Naive B cell (primary cell): ENCODE data around the gene DYNLRB1. TPM values are rescaled to one million over a fixed set of nuclear protein-coding genes. Genes with fewer than 3 reads are reported as not detected.
"Not testable (repeated sequence)": the region's sequence is repeated elsewhere in the genome, so short reads cannot be mapped to it uniquely, and the experiment has no call there.

ENCODE experiments used
- ATAC-seq, 2 donors: fragments of 150-1000 bp; cut with Tn5 transposase; 2 replicates each; pipeline ENCODE4 v1.10.0; 2021; ENCODE audit warnings: low read depth in 2 of 2, mild to moderate bottlenecking in 2 of 2, moderate library complexity in 2 of 2
- DNase-seq: peaks from one replicate; pipeline ENCODE4 v3.0.0; 2022
- H3K27ac Mint-ChIP-seq, 6 donors: one replicate each; pipeline ENCODE4 v1.8.0; 2020 to 2022; ENCODE audit warnings: mild to moderate bottlenecking in 6 of 6, mixed read lengths in 6 of 6, moderate library complexity in 5 of 6, inconsistent platforms in 2 of 6
- H3K27me3 Mint-ChIP-seq, 3 donors: one replicate each; pipeline ENCODE4 v1.8.0; 2021 to 2022; ENCODE audit warnings: mixed read lengths in 3 of 3, mild to moderate bottlenecking in 1 of 3
- H3K36me3 Mint-ChIP-seq, 2 donors: one replicate each; pipeline ENCODE4 v1.8.0; 2020 to 2022; ENCODE audit warnings: mixed read lengths in 2 of 2, inconsistent platforms in 1 of 2, mild to moderate bottlenecking in 1 of 2
- H3K4me1 Mint-ChIP-seq, 3 donors: one replicate each; pipeline ENCODE4 v1.8.0; 2020 to 2022; ENCODE audit warnings: mixed read lengths in 3 of 3, inconsistent platforms in 1 of 3, mild to moderate bottlenecking in 1 of 3, moderate library complexity in 1 of 3
- H3K4me3 Mint-ChIP-seq, 8 donors: one replicate each; pipeline ENCODE4 v1.8.0; 2020 to 2022; ENCODE audit warnings: mild to moderate bottlenecking in 8 of 8, mixed read lengths in 8 of 8, moderate library complexity in 8 of 8, inconsistent platforms in 2 of 8
- H3K9me3 Mint-ChIP-seq, 7 donors: one replicate each; pipeline ENCODE4 v1.8.0; 2020 to 2022; ENCODE audit warnings: mixed read lengths in 7 of 7, mild to moderate bottlenecking in 5 of 7, inconsistent platforms in 2 of 7, moderate library complexity in 1 of 7
- polyA plus RNA-seq, 6 donors: library from polyadenylated mRNA; unstranded; fragments of 300-500 nt; fragmentation: Illumina TruSeq; gene quantifications; one replicate each; pipeline ENCODE4 v1.2.3, GENCODE V29; 2021; ENCODE audit warnings: low read depth in 6 of 6

Gene DYNLRB1
- polyA plus RNA-seq = 100 to 1,000 TPM; 216 to 265 (median 253) TPM

DNA sequence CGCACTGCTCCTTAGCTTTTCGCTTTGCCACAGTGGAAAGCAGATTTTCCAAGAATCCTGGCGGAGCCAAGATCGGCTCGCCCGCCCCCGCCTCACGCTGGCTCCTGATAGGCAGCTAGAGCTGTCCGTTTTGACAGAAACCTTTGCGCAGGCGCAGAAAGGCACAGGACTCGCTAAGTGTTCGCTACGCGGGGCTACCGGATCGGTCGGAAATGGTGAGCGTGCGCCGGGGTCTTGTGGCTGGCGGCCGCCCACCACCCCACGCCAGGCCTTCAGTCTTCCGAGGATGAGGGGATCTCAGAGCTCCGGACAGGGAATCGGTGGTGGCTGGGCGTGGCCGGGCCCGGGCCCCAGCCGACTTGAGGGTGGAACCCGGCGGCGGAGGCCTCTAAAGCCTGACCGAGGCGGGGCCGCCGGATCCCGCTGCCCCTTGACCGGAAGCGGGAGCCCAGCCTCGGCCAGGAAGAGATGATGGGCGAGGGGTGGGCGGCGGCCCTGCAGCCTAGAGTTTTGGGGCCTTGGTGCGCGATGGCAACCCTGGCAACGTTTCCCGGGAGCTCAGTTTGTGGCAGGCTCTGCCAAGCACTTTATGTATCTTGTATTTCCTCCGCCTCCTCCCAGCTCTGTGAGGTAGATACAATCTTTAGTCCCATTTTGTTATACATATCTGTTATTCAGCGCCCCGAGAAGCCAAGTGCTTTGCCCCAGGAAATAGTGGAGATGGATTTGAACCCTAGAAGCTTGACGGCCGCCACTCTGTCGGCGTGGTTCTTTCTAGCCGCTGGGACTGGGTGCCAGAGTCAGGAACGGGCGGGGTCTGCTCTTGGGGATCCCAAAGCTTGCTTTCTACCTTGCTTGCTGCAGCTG lies at the start of gene DYNLRB1:
Gene DYNLRB1, plus strand, starts transcription at position 176 of the 867 bp plus-strand sequence. Its CDS starts 37 bp downstream, at position 213.
- Mint-ChIP-seq H3K36me3 (peaks cover 0 to 3% of the 10 kb centered on the region in 2 donors), H3K4me1 (peaks cover 20 to 71% (median 52%) of the 10 kb centered on the region in 3 donors), H3K9me3 (no peaks in the 10 kb centered on the region), H3K4me3 (peak within 1 kb of the TSS; percentile 95 to 100 (median 99)), H3K27ac (peak within 1 kb of the TSS; percentile 96 to 99 (median 98)), H3K27me3 (no peaks in the 10 kb centered on the region)
- DNase-seq = peak; percentile 90
- ATAC-seq = peak; percentile 82

DNA sequence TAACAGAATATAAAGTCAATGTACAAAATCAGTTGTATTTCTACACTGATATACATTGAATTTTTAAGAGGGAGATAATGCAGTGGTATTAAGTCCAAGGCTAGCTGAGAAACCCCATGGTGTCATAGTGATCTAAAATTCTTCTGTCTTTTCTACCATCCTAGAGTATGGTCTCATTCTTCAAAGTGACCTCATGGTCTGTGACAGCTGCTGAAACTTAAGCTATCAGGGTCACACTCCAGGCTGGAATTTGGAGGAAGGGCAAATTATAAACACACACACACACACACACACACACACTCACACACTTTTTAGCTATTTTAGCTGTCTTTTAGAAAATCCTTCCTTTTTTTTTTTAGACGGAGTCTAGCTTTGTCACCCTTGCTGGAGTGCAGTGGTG lies 47.3 kb upstream of the DYNLRB1 start:
- Mint-ChIP-seq H3K9me3 (no peaks in the 10 kb centered on the region), H3K27me3 (no peaks in the 10 kb centered on the region), H3K36me3 (peaks cover under 1 to 18% of the 10 kb centered on the region in 2 donors), H3K27ac (peak overlapping the region in 1 of 6 donors; percentile 27), H3K4me3 (peak overlapping the region in 1 of 8 donors; percentile 29), H3K4me1 (peaks cover 0 to 4% (median 2%) of the 10 kb centered on the region in 3 donors)
- ATAC-seq (no peak), DNase-seq (no peak)

DNA sequence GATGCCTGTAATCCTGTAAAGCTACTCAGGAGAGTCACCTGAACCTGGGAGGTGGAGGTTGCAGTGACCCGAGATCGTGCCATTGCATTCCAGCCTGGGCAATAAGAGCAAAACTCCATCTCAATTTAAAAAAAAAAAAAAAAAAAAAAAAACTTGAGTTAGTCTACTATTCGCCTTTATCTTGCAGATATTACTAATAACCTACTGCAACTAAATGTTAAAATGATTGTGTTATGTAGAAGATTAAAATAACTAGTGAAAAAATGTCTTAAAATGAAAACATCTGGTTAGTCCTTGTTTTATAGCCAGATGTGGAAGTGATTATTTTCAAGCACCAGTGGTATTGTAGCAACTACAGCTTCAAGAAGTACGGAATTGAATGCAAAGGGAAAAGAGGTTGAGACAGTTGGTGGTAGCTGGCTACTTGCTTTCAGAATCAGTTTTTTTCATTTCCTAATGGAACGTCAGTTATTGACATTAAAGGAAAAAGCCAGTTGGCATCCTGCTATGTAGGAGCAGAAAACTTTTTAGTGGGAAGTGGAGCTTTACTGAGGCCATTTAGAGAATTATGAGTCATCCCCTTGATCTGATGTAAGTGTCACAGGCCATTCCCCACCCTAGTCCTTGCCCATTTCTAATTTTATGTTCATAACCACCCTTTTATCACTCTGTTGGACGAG lies 43.8 kb upstream of the DYNLRB1 start:
- no peaks in the 10 kb centered on the region for H3K9me3 Mint-ChIP-seq
- H3K27ac Mint-ChIP-seq = peak overlapping the region in 2 of 6 donors; percentile 42 to 61
- no peaks in the 10 kb centered on the region for H3K27me3 Mint-ChIP-seq
- H3K4me3 Mint-ChIP-seq = no peak overlapping the region
- H3K36me3 Mint-ChIP-seq = peaks cover 0 to 14% of the 10 kb centered on the region in 2 donors
- ATAC-seq (no peak), DNase-seq (no peak)
- peaks cover 5 to 8% (median 7%) of the 10 kb centered on the region in 3 donors for H3K4me1 Mint-ChIP-seq

DNA sequence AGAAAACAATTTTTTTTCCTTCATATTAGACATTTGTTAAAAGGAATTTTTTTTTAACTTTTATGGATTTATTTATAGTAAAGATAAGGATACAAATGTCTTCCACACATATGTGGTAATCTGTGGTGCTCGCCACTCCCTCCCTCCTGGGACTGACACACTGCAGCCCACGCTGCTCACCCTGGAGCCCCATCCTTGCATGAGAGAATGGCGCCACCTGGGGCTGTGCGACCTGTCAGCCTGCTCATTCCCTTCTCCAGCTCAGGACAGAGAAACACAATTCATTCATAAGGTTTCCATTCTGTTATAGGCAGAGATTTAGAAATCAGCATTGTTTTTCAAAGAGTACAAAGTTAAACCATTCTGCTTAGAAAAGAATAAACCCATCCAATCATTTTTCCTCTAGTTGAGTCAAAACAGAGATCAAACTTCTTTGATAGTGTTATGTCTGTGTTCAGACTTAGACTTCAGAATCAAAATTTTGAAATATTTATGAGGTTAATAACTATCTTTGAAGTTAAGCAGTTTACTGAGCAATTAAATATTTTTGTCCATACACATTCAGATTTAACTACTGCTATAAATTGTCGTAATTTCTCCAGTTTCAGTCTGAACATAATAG lies 42.8 kb upstream of the DYNLRB1 start:
- H3K9me3 Mint-ChIP-seq = no peaks in the 10 kb centered on the region
- H3K27ac Mint-ChIP-seq = peak overlapping the region in 1 of 6 donors; percentile 85
- ATAC-seq = peak; percentile 59 to 64
- H3K4me1 Mint-ChIP-seq = peaks cover 5 to 8% (median 7%) of the 10 kb centered on the region in 3 donors
- H3K36me3 Mint-ChIP-seq = peaks cover 0 to 14% of the 10 kb centered on the region in 2 donors
- DNase-seq = peak; percentile 17
- no peaks in the 10 kb centered on the region for H3K27me3 Mint-ChIP-seq
- no peak overlapping the region for H3K4me3 Mint-ChIP-seq

DNA sequence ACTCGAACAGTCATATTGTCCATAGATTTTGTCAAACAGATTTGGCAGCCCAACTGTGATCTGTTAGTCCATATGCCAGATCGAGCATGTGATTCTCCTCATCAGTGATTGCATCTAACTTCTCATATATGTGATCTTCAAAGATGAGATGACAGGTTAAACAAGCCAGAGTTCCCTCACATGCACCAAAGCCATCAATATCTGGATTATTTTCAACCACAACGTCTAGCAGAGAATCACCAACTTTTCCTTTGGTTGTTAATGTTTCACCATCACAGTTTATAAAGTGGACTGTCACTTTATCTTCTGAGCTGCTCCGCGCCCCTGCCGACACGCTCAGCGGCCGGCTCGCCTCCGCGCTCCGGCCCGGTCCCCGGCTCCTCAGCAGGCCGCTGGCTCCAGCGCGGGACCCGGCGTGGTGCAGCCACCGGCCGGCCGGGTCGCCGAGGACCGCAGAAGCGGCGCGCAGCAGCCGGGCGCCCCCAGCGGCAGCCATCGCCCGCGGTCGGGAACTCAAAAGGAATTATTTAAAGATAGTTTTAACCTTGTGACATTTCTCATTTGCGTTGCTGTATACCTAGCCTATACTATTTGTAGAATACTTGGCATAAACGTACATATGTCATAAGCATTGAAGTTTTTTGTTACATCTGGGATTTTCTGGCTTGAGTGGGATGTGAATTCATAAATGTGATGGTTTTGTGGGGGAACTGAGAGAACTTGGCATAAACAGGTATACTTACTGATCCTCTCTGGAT lies 40.1 kb upstream of the DYNLRB1 start:
- Mint-ChIP-seq H3K27ac (peak overlapping the region in 1 of 6 donors; percentile 61), H3K4me3 (peak overlapping the region in 1 of 8 donors; percentile 66), H3K27me3 (no peaks in the 10 kb centered on the region), H3K36me3 (peaks cover 0 to 18% of the 10 kb centered on the region in 2 donors), H3K9me3 (no peaks in the 10 kb centered on the region), H3K4me1 (peaks cover 5 to 8% (median 7%) of the 10 kb centered on the region in 3 donors)
- DNase-seq (peak; percentile 32), ATAC-seq (peak; percentile 88)

DNA sequence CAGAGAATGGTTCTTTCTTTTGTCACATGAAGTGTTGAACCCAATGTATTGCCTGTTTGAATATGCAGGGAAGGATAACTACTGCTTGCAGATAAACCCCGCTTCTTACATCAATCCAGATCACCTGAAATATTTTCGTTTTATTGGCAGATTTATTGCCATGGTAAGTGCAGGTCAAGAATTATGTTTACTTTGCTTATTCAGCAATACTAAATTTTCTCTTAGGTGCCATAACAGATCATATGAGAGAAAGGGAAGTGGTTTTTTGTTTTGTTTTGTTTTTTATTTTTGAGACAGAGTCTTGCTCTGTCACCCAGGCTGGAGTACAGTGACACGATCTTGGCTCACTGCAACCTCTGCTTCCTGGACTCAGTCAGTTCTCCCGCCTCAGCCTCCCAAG lies 36.6 kb upstream of the DYNLRB1 start:
- Mint-ChIP-seq H3K36me3 (peaks cover 18 to 33% of the 10 kb centered on the region in 2 donors), H3K4me1 (peaks cover 7 to 14% (median 7%) of the 10 kb centered on the region in 3 donors), H3K27me3 (no peaks in the 10 kb centered on the region), H3K9me3 (peaks cover 0 to 7% (median 3%) of the 10 kb centered on the region in 7 donors), H3K27ac (peak overlapping the region in 2 of 6 donors; percentile 3 to 52), H3K4me3 (no peak overlapping the region)
- no peak for DNase-seq
- ATAC-seq = no peak

DNA sequence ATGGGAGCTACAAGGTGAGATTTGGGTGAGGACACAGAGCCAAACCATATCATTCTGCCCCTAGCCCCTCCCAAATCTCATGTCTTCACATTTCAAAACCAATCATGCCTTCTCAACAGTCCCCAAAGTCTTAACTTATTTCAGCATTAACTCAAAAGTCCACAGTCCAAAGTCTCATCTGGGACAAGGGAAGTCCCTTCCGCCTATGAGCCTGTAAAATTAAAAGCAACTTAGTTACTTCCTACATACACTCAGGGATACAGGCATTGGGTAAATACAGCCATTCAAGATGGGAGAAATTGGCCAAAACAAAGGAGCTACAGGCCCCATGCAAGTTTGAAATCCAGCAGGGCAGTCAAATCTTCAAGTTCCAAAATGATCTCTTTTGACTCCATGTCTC lies 34.1 kb upstream of the DYNLRB1 start:
- peaks cover 20 to 31% of the 10 kb centered on the region in 2 donors for H3K36me3 Mint-ChIP-seq
- H3K4me3 Mint-ChIP-seq, ATAC-seq, H3K27me3 Mint-ChIP-seq, H3K4me1 Mint-ChIP-seq, H3K9me3 Mint-ChIP-seq, DNase-seq: not testable (repeated sequence)
- H3K27ac Mint-ChIP-seq = peak overlapping the region in 1 of 6 donors; percentile 76

DNA sequence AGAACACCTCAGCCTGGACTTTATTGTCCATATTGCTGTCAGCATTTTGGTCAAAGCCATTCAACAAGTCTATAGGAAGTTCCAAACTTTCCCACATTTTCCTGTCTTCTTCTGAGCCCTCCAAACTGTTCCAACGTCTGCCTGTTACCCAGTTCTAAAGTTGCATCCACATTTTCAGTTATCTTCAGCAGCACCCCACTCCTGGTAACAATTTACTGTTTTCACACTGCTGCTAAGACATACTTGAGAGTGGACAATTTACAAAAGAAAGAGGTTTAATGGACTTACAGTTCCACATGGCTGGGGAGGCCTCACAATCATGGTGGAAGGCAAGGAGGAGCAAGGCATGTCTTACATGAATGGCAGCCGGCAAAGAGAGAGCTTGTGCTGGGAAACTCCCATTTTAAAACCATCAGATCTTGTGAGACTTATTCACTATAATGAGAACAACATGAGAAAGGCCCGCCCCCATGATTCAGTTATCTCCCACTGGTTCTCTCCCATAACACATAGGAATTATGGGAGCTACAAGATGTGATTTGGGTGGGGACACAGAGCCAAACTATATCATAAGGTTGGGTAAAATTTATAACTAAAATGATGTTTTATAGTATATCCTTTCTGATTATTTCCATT lies 32.5 kb upstream of the DYNLRB1 start:
- Mint-ChIP-seq H3K27ac (peak overlapping the region in 1 of 6 donors; percentile 23), H3K4me1 (peaks cover 2 to 13% (median 3%) of the 10 kb centered on the region in 3 donors), H3K36me3 (peaks cover 26 to 35% of the 10 kb centered on the region in 2 donors)
- not testable (repeated sequence) for H3K4me3 Mint-ChIP-seq, ATAC-seq, DNase-seq, H3K9me3 Mint-ChIP-seq, H3K27me3 Mint-ChIP-seq

DNA sequence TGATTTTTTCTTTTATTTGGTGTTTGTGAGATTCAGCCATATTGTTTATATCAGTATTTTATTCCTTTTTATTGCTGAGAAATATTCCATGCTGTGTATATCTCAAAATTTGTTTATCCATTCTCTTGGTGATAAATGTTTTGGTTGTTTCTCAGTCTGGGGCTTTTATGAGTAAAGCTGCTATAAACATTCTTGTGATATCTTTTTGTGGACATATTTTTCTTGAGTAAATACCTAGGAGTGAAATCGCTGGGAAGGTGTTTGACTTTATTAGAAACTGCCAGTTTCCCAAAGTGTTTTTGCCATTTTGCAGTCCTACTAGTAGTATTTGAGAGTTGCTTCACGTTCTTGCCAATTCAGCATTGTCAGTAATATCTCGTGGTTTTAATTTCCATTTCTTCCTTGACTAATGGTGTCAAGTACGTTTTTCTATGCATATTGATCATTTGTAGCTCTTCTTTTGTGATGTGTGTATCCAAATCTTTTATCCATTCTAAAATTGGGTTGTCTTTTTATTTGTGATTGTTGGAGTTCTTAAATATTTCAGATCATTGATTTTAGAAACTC lies 31.1 kb upstream of the DYNLRB1 start:
- ATAC-seq (no peak), DNase-seq (no peak)
- peaks cover 0 to 7% (median 3%) of the 10 kb centered on the region in 7 donors for H3K9me3 Mint-ChIP-seq
- H3K27me3 Mint-ChIP-seq = no peaks in the 10 kb centered on the region
- H3K4me1 Mint-ChIP-seq = peaks cover 2 to 13% (median 3%) of the 10 kb centered on the region in 3 donors
- peaks cover 26 to 41% of the 10 kb centered on the region in 2 donors for H3K36me3 Mint-ChIP-seq
- H3K27ac Mint-ChIP-seq = peak overlapping the region in 1 of 6 donors; percentile 47
- H3K4me3 Mint-ChIP-seq = no peak overlapping the region

DNA sequence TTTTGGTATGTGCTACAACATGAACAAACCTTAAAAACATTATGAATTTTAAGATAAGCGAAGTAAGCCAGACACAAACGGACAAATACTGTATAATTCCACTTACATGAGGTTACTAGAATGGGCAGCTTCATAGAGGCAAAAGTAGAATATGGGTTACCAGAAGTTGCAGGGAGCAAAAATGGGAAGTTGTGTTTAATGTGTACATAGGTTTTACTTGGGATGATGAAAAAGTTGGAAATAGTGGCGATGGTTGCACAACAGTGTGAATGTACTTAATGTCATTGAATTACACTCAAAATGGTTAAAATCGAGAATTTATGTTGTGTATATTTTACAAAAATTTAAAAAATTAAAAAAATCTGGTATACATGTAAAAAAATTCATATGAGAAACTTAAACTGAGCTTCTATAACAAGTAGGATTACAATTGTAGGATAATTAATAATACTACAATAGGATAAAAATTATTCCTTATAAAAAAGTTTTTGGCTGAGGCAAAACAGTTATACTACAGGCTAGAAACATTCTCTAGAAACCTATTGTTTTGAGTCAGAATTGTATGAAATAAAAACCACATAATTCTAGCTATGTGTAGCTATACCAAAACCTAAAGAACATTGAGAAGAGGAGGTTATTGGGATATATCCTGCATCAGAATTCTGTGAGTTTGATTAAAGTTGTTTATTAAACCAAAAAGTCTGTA lies 24.8 kb upstream of the DYNLRB1 start:
- ATAC-seq (no peak), DNase-seq (no peak)
- no peak overlapping the region for H3K4me3 Mint-ChIP-seq
- no peaks in the 10 kb centered on the region for H3K9me3 Mint-ChIP-seq
- H3K27me3 Mint-ChIP-seq = no peaks in the 10 kb centered on the region
- H3K36me3 Mint-ChIP-seq = peaks cover 29% of the 10 kb centered on the region in 2 donors
- H3K4me1 Mint-ChIP-seq = peaks cover 10 to 17% (median 14%) of the 10 kb centered on the region in 3 donors
- H3K27ac Mint-ChIP-seq = peak overlapping the region in 1 of 6 donors; percentile 5

DNA sequence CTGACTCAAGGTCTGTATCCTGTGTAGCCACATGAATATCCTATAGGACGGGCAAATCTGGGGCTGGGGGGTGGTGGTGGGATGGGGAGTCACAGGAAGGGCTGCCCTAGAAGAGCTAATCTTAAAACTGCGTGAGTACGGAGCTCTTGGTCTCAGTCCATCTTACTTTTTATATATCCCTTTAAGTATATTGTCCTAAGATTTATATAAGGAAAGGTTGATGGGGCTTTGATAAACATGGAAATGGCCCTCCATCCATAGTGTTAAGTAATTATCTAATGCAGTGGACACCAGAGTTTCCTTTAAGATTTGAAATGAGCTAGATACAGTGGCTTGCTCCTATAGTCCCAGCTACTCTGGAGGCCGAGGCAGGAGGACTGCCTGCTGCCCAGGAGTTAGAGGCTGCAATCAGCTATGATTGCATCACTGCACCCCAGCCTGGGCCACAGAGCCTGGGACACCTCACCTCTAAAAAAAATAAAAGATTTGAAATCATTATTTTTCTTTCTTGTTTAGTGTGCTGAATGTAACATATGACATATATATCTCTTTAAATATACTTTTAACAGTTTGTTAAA lies 24.2 kb upstream of the DYNLRB1 start:
- peak overlapping the region in 1 of 6 donors; percentile 32 for H3K27ac Mint-ChIP-seq
- H3K27me3 Mint-ChIP-seq = no peaks in the 10 kb centered on the region
- DNase-seq = no peak
- no peak overlapping the region for H3K4me3 Mint-ChIP-seq
- peaks cover 11 to 19% (median 14%) of the 10 kb centered on the region in 3 donors for H3K4me1 Mint-ChIP-seq
- no peak for ATAC-seq
- H3K36me3 Mint-ChIP-seq = peaks cover 29 to 30% of the 10 kb centered on the region in 2 donors
- no peaks in the 10 kb centered on the region for H3K9me3 Mint-ChIP-seq
